Measurements from ENCODE around the gene MYL6.

DNA sequence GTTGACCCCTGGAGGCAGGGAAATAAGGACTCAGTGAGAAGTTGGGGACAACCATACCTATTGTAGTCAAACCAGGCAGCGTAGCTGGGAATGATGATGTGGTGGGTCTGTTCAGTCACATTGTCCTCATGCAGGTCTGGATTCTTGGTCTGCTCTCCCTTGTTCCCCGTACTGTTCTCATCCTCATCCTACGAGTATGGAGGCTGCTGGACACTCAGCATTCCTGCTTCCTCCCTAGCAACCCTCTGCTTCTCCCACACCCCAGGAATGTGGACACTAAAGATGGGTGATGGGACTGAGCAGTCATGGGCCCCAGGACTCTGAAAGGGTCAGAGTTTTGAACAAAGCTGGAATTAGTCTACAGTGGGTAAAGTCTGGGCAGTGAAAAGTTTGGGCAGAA, 20.2 kb downstream of the MYL6 start:
- TF ChIP-seq, protein P1, sequence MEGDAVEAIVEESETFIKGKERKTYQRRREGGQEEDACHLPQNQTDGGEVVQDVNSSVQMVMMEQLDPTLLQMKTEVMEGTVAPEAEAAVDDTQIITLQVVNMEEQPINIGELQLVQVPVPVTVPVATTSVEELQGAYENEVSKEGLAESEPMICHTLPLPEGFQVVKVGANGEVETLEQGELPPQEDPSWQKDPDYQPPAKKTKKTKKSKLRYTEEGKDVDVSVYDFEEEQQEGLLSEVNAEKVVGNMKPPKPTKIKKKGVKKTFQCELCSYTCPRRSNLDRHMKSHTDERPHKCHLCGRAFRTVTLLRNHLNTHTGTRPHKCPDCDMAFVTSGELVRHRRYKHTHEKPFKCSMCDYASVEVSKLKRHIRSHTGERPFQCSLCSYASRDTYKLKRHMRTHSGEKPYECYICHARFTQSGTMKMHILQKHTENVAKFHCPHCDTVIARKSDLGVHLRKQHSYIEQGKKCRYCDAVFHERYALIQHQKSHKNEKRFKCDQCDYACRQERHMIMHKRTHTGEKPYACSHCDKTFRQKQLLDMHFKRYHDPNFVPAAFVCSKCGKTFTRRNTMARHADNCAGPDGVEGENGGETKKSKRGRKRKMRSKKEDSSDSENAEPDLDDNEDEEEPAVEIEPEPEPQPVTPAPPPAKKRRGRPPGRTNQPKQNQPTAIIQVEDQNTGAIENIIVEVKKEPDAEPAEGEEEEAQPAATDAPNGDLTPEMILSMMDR (IDR thresholded peaks at IDR 0.05; ENCODE audit: low read length), result no peak
- no peak for TF ChIP-seq EZH2phosphoT487 (IDR thresholded peaks at IDR 0.05; ENCODE audit: low read length)
- TF ChIP-seq EZH2 (optimal IDR thresholded peaks at IDR 0.05; ENCODE audit: low read depth, low read length), result no peak
